Stimulated activated CD4-positive, alpha-beta T cell treated with anti-CD3 and anti-CD28 coated beads, Interleukin-2, amount 100 ng/mL, for 4 hours (primary cell): ENCODE results near the gene MMP19.
A peak's percentile ranks its signal among the peaks of the same experiment; 100 is the strongest.
"Not testable (repeated sequence)": the region's sequence is repeated elsewhere in the genome, so short reads cannot be mapped to it uniquely, and the experiment has no call there.

ENCODE experiments used
- DNase-seq: peaks from one replicate; pipeline ENCODE4 v3.0.0-alpha.2; 2020; ENCODE audit warnings: low read depth

MMP19 gene

DNA sequence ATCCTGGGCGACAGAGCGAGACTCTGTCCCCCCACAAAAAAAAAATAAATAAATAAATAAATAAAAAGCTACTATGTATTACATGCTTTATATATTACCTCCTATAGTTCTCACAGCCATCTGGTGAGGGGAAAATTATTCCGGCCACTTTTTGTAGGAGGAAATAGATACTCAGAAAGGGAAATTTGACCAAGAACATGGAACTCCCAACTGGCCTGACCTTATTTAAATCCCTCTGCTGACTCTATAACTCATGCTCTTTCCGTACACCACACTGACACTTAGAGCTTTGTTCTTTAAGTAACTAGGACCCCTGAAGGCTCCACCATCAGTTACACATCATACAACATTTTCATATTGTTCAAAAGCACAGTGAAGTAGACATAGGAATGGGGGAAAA lies 2.2 kb upstream of the MMP19 start:
- no peak for DNase-seq

DNA sequence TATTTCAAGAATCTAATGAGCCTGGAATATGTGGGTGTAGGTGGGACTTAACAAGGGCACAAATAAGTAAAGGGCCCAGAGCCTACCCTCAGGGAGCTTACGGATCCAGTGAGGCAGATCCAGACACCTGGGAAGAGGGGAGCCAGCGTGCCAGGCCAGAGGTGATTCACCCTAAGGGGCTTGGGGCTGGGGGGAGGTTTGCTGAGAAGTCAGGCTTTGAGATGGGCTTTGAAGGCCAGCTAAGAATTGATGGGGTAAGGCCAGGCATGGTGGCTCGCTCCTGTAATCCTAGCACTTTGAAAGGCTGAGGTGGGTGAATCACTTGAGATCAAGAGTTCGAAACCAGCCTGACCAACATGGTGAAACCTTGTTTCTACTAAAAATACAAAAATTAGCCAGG lies 695 bp upstream of the MMP19 start:
- no peak for DNase-seq

DNA sequence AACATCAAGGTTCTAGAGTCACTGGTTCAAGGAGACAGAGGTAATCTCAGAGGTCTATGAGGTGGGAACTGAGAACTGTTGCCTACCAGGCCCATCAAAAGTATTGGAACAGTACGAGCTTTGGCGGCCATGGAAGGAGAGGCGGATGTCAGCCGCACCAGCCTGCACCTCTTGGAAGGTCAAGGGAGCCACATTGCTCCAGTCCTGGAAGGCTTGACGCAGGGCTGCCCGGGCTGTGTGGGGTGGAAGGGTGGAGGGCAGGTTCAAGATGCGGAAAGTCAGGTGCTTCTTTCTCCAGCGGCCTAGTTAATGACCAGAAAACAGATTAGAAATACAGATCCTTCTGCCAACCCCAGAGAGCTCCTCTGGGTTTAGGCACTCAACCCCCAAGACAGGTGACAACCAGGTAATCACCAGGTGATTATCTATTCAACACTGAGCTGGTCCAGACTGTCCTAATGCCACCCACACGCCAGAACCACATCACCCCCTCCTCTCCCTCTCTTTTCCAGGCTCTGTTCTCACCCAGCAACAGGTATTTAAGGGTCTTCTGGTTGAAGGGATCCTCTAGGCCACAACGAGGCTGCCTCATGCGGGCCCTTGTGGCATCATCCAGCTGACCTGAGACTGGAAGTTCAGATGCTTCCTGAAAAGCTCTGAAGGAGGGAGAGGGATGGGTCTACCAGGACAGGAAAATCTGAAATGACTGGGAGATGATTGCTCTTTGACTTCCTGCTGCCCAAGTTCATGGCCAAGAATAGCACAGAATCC lies 2.0 kb downstream of the MMP19 start:
- DNase-seq: no peak

DNA sequence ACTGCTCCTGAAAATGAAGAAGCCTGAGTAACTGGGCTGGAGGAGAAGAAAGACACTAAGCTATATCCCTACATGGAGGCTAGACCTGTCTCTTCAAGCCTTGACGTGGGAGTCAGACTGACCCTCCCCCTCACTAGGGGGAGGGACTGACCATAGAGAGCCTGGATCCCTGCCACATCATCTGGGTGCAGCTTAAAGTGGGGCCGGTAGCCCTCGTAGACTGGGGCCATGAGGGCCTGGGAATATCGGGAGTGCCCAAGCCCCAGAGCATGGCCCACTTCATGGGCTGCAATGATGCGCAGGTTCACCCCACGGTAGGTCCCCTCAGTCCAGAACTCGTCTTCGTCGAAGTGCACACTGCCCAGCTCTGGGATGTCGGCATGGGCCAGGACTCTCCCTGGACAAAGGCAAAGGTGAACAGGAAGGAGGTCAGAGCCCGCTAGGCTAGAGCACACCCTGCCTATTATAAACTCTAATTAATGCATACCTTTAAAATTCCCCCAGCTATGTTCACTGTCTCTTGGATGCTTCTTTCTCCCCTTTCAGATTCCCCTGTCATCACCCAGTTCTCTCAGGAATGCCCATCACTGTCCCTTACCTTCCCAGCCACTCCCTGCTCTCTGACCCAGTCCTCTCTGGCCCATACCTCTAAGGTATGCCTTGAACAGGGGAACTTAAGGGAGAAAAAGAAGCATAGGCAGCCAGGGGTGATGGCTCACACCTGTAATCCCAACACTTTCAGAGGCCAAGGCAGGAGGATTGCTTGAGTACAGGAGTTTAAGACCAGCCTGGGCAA lies 3.2 kb downstream of the MMP19 start:
- no peak for DNase-seq

DNA sequence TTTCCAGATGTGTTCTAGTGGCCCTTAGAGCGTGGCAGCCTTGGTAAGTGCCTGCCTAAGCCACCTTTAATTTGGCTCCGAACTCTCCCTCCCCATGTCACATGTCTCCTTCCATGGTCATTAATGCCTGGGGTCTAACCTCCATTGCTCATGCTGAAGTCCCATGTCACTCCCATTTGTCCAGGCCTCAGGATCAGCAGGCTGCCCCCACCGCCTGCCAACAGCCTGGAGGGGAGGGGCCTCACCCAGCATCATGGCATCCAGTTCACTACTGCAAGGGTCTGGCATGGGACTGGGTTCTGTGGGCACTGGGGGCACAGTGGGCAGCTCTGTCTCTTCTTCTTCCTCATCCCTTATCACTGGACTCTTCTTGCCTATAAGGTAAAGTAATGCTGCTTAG lies 4.4 kb downstream of the MMP19 start:
- no peak for DNase-seq

DNA sequence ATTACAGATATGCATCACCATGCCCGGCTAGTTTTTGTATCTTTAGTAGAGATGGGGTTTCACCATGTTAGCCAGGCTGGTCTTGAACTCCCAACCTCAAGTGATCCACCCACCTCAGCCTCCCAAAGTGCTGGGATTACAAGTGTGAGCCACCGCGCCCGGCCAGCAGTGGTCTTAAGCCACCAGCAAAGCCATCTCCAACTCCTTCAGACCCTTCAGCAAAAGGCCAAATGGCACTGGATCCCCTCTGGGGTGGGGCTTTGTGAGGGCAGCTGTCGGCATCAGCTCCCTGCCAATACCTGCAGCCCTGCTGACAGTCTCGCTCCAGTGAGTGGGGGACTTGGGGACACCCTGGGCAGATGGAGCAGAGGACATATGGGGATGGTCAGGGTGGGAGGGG lies 8.3 kb downstream of the MMP19 start:
- not testable (repeated sequence) for DNase-seq

DNA sequence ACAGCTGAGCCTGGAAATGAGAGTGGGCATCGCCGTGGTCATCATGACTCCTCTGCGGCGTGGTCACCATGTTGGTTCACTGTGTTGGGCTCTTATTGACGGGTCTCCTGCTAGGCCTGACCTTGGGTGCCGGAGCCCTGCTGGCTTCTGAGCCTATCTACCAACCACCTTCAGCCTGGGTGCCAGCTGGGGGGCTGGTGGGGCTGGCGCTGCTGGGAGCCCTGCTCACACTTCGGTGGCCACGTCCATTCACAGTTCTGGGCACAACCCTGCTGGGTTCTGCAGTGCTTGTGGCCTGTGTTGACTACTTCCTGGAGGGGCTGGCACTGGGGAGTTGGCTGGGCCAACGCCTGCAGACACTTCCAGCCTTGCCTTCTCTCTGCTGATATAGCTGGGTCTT lies 9.7 kb downstream of the MMP19 start:
- no peak for DNase-seq

DNA sequence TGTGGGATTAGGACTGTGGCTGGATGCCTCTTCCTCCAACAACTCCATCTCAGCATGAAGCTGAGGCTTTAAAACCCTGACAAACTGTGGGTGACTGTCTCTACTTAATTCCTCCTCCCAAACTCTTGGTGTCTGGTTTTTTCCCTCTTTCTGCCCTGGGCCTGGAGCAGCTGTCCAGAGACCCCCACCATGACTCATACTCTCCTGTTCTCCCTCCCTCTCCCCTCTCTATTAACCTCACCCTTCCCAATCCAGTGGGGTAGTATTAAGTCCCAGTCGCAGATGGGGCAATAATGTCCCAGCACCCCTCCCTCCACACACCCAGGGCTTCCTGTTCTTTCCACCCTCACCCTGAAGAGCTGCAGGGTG lies 11.3 kb downstream of the MMP19 start:
- DNase-seq: no peak

DNA sequence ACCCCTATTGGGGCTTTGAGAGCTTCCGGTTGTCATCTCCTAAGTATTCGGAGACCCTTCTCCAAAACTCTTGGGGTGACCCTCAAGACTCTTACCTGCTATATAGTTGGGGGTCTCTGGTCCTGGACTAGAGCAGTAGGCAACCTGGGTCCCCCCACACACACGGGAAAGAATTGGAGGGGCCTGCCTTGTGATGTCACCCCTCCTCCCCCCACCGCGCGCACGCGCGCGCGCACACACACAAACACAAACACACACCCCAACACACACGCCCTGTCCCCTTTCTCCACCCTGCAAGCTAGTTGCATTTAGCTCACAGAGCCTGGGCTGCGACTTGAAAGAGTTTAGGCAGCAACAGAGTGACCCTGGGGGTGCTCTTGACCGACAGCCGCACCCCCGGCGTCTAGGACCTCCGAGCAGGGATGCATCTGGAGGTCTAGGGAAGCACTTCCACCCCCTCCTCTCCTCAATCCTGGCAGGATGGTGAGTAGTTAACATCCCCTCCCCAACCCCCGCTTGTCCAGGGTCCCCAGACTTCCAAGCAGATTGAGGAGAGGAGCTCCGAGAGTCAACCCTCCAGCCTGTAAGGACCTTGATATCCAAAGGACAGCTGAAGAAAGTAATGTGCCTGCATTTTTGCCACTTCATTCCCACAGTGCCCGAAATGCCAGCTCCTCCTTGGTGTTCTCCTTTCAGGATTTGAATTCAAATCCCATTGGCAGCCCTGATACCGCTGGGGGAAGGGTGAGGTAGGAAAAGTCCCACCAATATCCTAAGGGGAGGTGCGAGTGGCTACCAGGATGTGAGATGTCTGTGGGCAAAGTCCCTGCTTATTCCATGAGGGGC lies 11.9 kb downstream of the MMP19 start:
- peak; percentile 27 for DNase-seq

DNA sequence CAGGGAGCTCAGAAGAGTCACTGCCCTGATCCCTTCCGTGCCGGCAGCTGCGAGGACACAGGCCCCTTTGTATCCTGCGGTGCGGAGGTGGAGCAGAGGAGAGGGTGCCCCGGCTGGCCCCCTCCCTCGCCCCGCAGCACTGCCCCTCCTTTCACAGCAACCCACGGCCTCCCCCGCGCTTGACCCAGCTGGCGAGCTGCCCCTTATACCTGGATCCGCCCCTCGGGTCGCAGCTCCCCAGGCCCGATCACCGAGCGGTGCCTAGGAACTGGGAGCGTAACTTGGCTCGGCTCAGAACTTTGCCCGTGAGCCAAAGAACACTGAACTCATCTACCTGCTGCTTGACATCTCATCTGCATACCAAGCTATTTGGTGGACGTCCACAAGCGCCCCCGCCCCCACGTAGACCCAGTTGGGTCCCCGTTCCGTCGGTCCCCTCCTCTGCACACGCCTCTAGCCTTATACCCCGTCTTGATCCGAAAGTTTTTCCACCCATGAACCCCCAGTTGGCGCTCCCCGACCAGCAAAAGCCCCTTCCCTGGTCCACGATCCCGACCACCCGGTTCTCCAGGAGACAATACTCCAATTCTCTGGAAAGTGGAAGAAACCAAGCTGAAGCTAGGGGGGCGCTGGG lies 12.7 kb downstream of the MMP19 start:
- no peak for DNase-seq

DNA sequence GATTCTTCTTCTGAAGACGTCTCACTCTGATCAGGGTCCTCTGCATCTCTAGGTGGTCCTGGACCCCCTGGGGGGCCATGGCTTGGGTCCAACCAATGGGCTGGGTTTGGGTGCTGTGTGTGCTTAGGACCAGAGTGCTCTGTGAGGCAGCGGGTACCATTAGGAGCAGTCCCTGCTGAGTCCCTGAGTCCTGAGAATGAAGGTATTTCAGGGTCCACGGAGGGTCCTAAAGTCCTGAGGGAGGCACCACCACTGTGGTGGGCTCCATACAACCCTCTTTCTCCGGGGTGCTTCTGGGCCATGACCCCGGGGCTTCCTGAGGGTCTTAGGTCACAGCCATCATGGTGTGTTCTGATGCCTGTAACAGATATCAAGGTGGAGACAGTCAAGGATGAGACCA lies 14.4 kb downstream of the MMP19 start:
- DNase-seq: no peak

DNA sequence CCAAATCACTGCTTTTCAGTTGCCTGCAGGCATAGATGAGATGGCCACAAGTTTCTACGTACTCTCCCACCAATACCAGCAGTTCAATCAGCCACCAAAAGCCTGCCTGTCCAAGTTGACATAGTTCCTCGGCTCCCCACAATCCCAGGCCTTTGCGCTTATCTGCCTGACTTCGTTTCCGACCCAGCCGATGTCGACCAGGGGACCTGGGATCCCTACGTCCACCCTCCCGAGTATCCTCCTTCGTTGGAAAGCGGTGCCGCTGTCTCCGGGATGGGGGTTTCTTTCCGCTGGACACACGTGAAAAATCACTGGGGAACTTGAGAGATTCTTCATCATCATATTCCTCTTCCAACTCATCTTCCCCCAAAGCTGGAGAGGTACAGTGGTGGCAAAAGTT lies 14.9 kb downstream of the MMP19 start:
- DNase-seq: no peak

DNA sequence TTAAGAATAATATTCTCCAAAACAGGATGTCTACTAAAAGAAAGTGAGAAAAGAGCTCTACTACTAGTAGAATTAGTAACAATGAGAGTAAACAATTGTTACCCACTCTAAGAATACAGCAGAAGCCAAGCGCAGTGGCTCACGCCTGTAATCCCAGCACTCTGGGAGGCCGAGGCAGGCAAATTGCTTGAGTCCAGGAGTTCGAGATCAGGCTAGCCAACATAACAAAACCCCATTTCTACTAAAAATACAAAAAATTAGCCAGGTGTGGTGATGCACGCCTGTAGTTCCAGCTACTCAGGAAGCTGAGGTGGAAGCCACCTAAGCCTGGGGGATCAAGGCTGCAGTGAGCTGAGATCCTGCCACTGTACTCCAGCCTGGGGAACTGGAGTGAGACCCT lies 18.0 kb downstream of the MMP19 start:
- DNase-seq: no peak

DNA sequence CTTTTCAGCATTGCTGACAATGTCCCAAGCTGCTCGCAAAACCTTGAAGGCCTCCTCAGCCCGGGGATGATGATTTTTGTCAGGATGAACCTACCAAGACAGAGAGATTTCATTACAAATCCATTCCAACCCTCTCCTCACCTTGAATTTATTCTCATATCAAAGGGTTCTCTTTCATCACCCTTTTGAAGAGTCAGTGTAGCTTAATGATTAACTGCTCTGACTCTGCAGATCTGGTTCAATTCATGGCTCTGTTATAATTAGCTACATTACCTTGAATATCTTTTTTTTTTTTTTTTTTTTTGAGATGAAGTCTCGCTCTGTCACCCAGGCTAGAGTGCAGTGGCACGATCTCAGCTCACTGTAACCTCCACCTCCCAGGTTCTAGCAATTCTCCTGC lies 19.3 kb downstream of the MMP19 start:
- DNase-seq: no peak

DNA sequence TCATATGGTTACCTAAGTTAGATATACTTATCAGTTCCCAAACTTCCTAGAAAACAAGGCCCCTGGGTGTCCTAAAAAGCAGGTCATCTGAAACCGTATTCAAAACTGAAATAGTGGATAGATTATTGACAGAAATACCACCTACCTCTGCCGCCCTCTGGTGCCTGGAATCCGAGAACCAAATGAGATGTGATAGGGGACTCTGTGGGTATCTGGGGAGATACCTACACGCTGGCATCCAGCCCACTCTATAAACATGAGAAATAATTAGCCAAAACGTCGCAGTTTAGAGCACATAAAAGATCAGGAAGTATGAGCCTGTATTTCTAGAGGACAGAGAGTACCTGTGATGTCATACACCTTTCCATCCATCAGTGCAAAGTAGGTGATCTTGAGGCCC lies 20.5 kb downstream of the MMP19 start:
- DNase-seq: no peak

DNA sequence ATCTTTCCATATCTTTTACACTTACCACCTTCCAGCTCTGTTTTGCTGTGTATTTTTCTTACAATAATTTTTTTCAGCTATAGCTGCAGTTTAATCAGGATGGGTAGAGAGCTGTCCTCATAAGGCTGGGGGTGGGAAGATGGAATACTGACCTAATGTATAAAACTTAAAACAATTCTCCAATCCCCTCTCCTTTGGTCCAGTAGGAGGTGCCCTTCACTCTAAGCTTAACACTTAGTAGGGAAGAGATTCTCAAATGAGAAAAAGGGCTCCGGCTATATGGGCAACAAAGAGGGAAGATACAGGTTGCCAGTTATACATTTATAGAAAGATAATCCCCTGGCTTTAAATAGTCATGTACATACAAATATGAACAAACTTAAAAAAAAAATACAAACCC lies 22.1 kb downstream of the MMP19 start:
- no peak for DNase-seq

DNA sequence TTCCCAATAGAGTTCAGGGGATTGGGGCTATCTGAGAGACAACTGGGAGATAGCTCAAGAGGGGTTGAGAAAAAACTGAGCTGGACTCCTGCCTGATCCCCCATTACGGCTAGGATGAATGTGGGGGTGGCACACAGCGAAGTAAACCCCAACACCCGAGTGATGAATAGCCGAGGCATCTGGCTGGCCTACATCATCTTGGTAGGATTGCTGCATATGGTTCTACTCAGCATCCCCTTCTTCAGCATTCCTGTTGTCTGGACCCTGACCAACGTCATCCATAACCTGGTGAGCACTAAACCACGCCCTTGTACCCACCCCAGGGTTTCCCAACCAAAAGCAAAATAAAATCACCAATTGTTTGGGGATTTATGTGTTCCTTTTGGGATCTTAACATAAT lies 23.9 kb downstream of the MMP19 start:
- no peak for DNase-seq

DNA sequence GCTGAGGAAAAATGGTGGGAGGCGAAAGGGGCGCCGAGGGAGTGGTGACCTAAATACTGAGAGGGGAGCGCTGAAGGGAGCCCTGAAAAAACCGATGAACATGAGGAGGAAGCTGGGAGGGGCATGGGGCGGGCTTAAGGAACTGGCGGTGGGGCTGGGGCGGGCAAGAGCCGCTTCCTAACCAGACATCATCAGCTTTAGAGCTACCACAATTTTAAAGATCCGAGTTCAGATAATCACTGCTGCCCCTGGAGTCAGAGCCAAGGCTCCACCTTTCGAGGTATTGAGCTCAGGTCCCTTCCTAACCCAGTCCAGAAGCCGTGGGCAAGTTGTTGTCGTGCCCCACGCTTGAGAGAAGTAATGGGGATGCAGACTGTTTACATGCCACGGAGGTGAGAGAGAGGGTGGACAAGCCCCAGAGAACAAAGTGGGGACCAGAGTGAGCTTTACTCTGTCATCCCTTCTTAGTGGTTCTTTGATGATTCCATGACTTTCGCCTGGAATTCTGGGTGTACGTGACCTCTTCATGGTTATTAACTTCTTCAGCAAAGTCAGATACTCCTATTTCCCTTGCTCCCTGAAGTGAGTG lies 24.5 kb downstream of the MMP19 start:
- DNase-seq: no peak

DNA sequence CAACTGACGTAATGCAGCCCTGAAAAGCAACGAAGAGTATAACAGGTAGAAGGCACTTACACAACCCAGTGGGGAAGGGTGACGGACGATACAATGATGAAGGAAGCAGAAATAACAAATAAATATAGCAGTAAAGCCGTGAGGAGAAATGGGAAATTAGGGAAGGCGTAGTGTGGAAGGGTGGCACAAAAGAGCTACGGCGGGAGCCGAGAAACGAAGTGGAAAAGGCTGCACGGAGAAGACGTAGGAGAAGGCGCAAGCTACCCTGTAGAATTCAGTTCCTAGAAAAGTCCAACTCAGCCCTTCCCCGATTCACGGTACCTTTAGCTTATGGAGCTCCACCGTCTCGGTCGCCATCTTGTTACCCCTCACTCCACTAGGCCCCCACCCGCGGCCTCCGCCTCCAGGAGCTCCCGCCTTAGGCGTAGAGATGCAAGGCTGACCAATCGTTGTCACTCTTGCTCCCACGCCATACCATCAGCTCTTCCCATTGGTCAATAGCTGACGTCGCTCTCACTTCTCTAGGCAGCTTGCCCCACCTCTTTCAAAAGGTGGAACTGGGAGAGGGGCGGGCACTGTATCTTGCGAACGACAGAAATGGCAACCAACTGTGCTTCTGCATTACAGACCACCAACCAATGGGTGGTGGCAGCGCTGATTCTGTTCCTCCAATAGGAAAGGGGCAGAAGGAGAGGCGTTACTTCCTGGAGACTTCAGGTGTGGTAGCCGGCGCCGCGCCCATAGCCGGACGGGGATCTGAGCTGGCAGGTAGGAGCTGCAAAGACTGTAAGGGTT lies 25.2 kb downstream of the MMP19 start, which contains the start of the genes ORMDL2 and SARNP:
TSS of gene ORMDL2 (plus strand) at position 697 of the 795 bp plus-strand sequence. CDS start 959 bp downstream, outside the sequence.
TSS of gene SARNP (minus strand) at position 380 of the 795 bp plus-strand sequence. CDS start at position 357, 23 bp downstream.
- DNase-seq: peak; percentile 97

DNA sequence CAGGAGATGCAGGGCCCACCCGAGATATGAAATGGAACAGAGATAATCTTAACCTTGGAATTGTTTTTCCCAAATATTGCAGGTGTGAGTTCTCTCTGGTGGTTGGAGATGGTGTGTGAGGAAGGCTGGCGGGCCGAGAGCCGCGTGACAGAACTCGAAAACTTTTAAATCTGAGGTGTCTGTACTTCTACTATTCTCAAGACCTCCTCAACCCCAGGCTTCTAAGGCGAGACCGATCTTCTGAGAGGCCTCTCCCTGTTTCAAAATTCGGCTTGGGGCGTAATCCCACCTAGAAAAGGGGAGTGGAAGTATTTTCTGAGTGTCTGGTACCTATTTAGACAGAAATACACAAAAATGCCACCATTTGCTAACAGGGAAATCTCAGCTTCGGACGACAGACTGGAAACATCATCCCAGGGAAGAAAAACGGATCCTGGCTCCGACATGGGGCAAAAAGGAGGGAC lies 25.8 kb downstream of the MMP19 start:
- DNase-seq: no peak

DNA sequence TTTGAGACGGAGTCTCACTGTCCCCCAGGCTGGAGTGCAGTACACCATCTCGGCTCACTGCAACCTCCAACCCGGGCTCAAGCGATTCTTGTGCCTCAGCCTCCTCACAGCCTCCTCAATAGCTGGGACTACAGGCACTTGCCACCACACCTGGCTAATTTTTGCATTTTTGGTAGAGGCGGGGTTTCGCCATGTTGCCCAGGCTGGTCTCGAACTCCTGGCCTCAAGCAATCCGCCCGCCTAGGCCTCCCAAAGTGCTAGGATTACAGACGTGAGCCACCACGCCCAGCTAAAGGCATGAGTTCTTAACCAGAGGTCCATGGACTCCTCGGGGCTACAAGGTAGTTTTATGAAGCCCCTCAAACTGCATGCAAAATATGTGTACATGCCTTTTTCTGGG lies 27.3 kb downstream of the MMP19 start:
- DNase-seq: no peak
